Posterior vena cava (tissue), 2 donors: ENCODE measurements around the gene ZNF214. TPM values are rescaled to one million over a fixed set of nuclear protein-coding genes. Genes with fewer than 3 reads are reported as not detected.

Experiments
- DNase-seq: peaks from one replicate; pipeline ENCODE4 v3.0.0-alpha.2; 2020; ENCODE audit warnings: low spot score
- intact Hi-C, 2 donors: fragments of 100-400 bp; cut with DNase I; formaldehyde crosslinking; loops; one replicate each; pipeline versions ENCODE4 v1.14.1 to v1.14.2; 2022 to 2023
- long read RNA-seq, 2 donors: library from polyadenylated mRNA; unstranded; transcript quantifications; one replicate each; pipeline ENCODE4 v2.0.0, GENCODE V29; 2020 to 2021
- total RNA-seq, 2 donors: library from RNA; stranded (reverse); fragmentation: NEBNext Ultra II Directional; extraction: Animal tissue kit (Norgen Biotek cat#: 25700); gene quantifications; one replicate each; pipeline ENCODE4 v1.2.1, GENCODE V29; 2021
- donor health status: DM: yes; HTN: yes; CAD: no.
- donor health status: DM: yes; HTN: yes; CAD: no.

ZNF214 gene
- total RNA-seq = 1 to 10 TPM; 1.0 to 1.8 TPM
- long read RNA-seq, donor 1, partial matches to known transcripts = 0 of 2 reads
- long read RNA-seq, donor 1, other reads (novel, unspliced or antisense) = 2 of 2 reads
- long read RNA-seq, donor 2, partial matches to known transcripts = 0 of 1 reads
- long read RNA-seq, donor 2, other reads (novel, unspliced or antisense) = 0 of 1 reads

GRCh38 chr11:7020183-7020917 is at the start of gene ZNF214, which contains the start of gene NLRP14:
ZNF214 (minus strand) TSS chr11:7020346; CDS start chr11:7002835, 17,511 bp downstream.
NLRP14 (plus strand) TSS chr11:7020479; CDS start chr11:7038587, 18,108 bp downstream.
- peak; percentile 96 for DNase-seq
- intact Hi-C loops = no loop called here

DNA sequence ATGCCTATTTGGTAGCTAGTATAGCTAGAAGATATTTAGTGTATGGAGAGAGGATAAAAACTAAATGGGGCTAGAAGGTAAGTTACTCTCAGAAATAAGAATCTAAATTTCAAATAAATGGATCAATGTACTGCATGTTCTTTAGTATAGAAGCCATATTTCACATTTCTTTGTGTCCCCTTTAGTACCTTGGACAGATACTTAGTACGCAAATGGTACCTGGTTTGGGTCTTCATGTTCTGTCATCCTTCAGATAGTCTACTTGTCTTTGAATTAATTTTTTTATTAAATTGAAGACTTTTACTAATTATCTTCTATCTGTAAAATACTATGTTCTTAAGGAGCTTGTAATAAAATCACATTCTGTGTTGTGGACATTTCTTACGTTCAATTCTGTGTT is 42.4 kb upstream of the ZNF214 start:
- intact Hi-C loops = no loop called here
- no peak for DNase-seq

DNA sequence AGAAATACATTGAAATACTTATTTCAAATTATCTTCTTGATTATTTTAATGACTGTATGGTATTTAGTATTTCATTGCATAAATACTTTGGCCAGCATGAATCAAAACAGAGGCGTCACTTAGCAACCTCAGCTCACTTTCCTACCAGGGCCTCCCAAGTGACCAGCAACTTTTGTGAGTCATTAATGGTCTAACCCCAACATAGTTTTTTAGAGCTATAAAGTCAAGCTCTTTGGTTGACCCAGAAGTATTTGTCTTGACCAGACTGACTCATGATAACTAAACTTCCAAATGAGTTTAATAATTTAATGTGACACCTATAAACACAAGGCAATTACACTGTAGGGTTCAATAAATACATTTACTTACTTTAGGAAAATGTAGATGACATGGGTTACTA is 40.7 kb upstream of the ZNF214 start:
- DNase-seq = no peak
- intact Hi-C loops = no loop called here

DNA sequence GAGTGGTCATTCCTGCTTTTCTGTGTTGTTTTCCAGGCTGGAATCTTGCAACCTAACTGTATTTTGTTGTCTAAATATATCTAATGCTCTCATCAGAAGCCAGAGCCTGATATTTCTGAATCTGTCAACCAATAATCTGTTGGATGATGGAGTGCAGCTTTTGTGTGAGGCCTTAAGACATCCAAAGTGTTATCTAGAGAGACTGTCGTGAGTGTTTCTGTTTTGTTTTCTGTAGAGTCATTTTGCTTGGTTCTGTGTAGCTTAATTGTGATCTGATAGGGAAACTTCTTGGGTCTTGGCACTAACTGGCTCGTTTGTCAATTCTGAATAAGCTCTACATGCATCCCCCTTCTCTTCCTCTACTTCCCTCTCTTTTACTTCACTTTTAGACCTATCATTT is 37.5 kb upstream of the ZNF214 start:
- intact Hi-C loops = no loop called here

GRCh38 chr11:7056828-7057513 is 36.8 kb upstream of the ZNF214 start:
- intact Hi-C loops = no loop called here
- no peak for DNase-seq

More for the DNA sequence above, 37.5 kb upstream of the ZNF214 start:
- DNase-seq = no peak

DNA sequence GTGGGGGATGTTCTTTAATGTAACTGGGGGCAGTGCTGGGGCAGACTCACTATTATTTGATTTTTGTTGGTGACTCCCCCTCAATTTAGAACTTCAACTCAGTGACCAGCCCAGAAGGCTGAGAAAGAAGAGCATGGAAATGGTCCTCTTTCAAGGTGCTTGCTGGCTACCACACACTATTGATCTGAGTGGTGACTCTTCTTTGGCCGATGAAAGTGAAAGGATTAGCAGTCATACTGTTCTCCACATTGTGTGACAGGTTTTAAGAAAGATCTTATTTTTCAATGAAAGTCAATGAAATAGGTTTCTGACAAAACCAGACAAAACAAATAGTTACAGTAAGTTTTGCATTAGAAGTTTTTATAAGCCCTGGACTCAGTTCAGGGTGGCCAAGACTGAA is 30.0 kb upstream of the ZNF214 start:
- intact Hi-C loops = no loop called here

DNA sequence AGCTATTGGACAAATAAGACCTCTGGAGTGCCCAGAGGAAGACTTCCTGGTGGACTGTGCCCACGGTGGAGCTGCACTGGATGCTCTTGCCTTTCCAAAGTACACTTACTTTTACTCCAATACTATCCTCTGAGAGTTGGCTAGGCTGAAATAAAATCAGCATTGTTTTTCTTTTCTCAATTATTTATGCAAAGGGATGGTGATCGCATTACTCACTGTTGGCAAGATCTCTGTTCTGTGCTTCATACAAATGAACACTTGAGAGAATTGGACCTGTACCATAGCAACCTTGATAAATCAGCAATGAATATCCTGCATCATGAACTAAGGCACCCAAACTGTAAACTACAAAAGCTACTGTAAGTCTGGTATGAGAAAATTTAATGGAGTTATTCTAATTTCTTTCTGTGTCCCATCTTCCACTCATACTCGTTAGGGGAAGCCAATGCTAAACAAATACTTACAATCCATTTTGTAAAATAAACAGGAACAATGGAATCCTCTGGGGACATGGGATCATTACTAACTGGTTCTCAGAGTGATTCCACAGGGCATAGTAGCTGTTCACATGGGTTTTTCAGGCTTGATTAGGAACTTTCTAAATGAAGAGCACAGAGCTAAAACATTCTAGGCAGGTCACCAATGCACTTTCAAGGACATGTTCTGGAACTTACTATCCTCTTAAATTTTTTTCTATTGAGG is 26.5 kb upstream of the ZNF214 start:
- DNase-seq = no peak
- intact Hi-C loops = no loop called here

More for the DNA sequence above, 30.0 kb upstream of the ZNF214 start:
- DNase-seq = no peak

- intact Hi-C loops = no loop called here
- DNase-seq = no peak
Measured at GRCh38 chr11:7034019-7034418, 13.9 kb upstream of the ZNF214 start.

DNA sequence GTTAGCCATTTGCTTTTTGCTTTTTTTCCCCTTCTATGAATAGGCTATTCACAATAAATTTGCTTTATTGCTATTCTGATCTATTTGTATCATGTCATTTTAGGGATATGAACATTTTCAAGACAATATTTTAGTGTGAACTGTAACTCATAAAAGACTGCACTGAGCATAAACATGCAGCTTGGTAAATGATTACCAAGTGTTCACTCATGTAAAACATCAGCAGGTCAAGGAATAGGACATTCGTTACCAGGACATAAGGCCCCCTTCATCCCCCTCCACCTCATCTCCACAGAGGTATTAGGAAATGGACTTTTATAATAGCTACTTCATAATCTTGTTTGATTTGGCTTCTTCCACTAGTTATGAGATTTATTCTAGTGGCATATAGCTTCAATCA is 12.5 kb upstream of the ZNF214 start:
- intact Hi-C loops = no loop called here
- DNase-seq = no peak

GRCh38 chr11:7031471-7031871 is 11.3 kb upstream of the ZNF214 start:
- no peak for DNase-seq
- intact Hi-C loops = no loop called here

- intact Hi-C loops = no loop called here
- DNase-seq = no peak
Measured at GRCh38 chr11:7030836-7031235, 10.7 kb upstream of the ZNF214 start.

GRCh38 chr11:7028141-7028540 is 8.0 kb upstream of the ZNF214 start:
- intact Hi-C loops = no loop called here
- DNase-seq = no peak

DNA sequence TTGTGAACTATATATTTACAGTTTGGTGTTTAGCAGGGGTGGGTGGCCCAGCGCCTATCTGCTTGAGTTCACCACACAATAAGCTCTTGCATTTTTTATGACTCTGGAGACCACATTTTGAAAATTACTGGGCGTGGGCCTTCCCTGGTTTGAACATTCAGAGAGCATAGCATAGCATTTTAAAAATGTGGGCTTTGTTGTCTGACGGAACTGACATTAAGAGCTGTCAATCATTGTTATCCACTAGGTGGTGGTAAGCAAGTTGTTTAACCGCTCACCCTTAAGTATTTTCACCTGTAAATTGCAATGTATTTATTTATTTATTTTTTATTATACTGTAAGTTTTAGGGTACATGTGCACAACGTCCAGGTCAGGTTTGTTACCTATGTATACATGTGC is 1.2 kb upstream of the ZNF214 start:
- DNase-seq = no peak
- intact Hi-C loops = no loop called here

DNA sequence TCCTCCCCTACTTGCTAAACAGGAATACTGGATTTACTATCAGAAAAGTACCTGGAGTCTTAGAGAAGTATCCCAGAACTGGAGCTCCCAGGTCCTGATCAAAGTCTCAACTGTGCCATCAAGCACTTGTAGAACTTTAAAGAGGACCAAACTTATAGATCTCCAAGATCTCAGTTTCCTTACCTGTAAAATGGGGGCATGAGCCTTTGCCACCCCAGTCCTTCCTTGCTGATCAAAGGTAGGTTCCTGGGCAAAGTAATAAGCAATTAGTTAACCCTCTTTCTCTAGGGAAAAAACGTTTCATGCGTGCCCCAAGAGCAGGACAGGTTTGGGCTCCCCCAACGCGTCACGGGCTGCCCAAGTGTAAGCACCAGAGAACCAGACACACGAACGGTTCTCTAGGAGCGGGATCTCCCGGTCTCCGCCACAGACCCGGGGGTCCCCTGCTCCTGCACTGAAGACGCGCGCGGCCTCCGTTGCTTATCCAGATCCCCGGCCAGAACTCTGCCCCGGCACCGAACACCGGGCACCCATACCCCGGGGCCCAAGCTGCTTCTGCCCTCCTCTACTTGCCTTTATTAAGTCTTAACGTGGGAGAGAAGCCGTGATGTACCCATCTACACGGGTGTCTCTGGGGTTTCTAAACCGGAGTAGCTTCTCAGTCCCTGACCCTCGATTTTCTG is 505 bp downstream of the ZNF214 start:
- peak; percentile 73 for DNase-seq

GRCh38 chr11:7016011-7016410 is 4.1 kb downstream of the ZNF214 start:
- no peak for DNase-seq
- intact Hi-C loops = no loop called here

More for the DNA sequence above, 505 bp downstream of the ZNF214 start:
- intact Hi-C loops = no loop called here

GRCh38 chr11:7014118-7014517 is 6.0 kb downstream of the ZNF214 start:
- no peak for DNase-seq
- intact Hi-C loops = no loop called here

DNA sequence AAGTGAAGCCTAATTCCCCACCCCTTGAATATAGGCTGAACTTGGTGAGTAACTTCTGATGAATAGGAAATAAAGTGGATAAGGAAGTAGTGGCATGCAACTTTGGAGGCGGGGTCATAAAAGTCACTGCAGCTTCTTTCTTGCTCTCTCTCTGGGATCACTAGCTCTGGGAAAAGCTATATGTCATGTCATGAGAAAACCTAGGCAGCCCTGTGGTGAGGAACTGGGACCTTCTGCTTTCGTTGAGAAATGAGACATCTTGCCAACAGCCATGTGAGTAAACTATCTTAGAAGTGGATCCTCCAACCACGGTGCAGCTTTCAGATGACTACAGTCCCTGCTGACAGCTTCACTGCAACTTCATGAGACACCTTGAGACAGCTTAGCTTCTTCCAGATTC is 15.7 kb downstream of the ZNF214 start:
- intact Hi-C loops = no loop called here
- DNase-seq = no peak

- no peak for DNase-seq
- intact Hi-C loops = no loop called here
Measured at GRCh38 chr11:6995703-6996102, 24.4 kb downstream of the ZNF214 start.
